H1 (cell line): ENCODE results near the gene PRSS12. TPM values are rescaled to one million over a fixed set of nuclear protein-coding genes. Genes with fewer than 3 reads are reported as not detected.
A peak's percentile ranks its signal among the peaks of the same experiment; 100 is the strongest.

Source experiments
- CREB1 ChIP-seq: IDR thresholded peaks from 2 replicates; pipeline ENCODE4 v1.6.1; 2012; ENCODE audit warnings: inconsistent platforms
- GTF2F1 ChIP-seq: IDR thresholded peaks from 2 replicates; pipeline ENCODE4 v1.6.1; 2012; ENCODE audit warnings: low read depth, low read length, improper control_type of control experiment, borderline replicate concordance
- SP4 ChIP-seq: IDR thresholded peaks from 2 replicates; pipeline ENCODE4 v1.6.1; 2012; ENCODE audit warnings: low read length, inconsistent platforms
- TCF12 ChIP-seq: IDR thresholded peaks from 2 replicates; pipeline ENCODE4 v1.6.1; 2011; ENCODE audit warnings: low read depth, mild to moderate bottlenecking, low read length
- polyA plus RNA-seq, 7 experiments: library from polyadenylated mRNA; depleted of rRNA in 3 of 7; stranded (reverse) in 5 of 7; unstranded in 2 of 7; fragments of >200 nt in 5 of 7; fragments of 200-250 nt in 2 of 7; gene quantifications; 1 replicate in 5 of 7; 2 replicates in 1 of 7; 4 replicates in 1 of 7; pipeline versions ENCODE4 v1.2.1 to v1.2.3, GENCODE V29; 2011 to 2013; ENCODE audit warnings: missing spikeins in 2 of 7, mixed read lengths in 2 of 7
- total RNA-seq: library from RNA; stranded (reverse); fragmentation: NEBNext Ultra II Directional; extraction: Animal tissue kit (Norgen Biotek cat#: 25700); gene quantifications from 2 replicates; pipeline ENCODE4 v1.2.1, GENCODE V29; 2021

PRSS12 gene
- total and polyA plus RNA-seq, 2 of the 8 experiments (the other 6 are each of a cell fraction or from before 2014, with no cell fraction given), result 2.6 to 9.3 TPM

- peak; percentile 85 for TF ChIP-seq CREB1
- 0 out of 2 replicates have a peak, but pooled peaks have one; percentile 32 for TF ChIP-seq SP4
- peak; percentile 84 for TF ChIP-seq GTF2F1
- peak; percentile 49; the same call in 1 of the 2 replicates for TF ChIP-seq TCF12
Observed at GRCh38 chr4:118278473-118279274, 74.1 kb downstream of the PRSS12 start (continued).
